ENCODE results near the gene KCNA5. TPM values are rescaled to one million over a fixed set of nuclear protein-coding genes. Genes with fewer than 3 reads are reported as not detected.
A peak's percentile ranks its signal among the peaks of the same experiment; 100 is the strongest.

Gene KCNA5
- total RNA-seq, 2 experiments from 2014 or later: not detected

DNA sequence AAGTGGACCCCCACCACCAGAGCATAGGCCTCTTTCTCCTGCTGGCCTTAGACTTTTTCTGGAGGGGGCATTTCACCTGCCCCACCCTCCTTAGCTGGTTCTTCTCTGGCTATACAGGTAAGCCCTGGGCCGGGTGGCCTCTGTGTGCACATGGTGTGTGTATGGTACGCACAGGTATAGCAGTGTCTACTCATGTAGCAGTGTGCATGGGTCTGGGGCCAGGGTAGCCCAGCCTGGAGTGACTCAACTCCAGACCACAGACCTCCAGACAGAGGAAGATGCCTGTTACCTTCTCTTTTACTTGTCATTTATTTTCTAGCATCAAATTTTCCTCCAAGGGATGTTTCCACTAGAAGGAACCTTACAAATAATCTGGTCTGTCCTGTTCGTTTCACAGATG, 6.9 kb downstream of the KCNA5 start:
- Mint-ChIP-seq H3K36me3 (ENCODE audit: low read depth) (no peaks in the 10 kb centered on the region), H3K4me1 (ENCODE audit: low read depth) (no peaks in the 10 kb centered on the region), H3K27ac (no peak overlapping the region), H3K9me3 (no peaks in the 10 kb centered on the region), H3K27me3 (peaks cover 29% of the 10 kb centered on the region), H3K4me3 (no peak overlapping the region)
- intact Hi-C loops (cut with DNase I, micrococcal nuclease): no loop called here
- Histone ChIP-seq H3K27ac (ENCODE audit: low read depth in 1 of 2, low read length in 2 of 2) (no peak overlapping the region), H3K9me3 (ENCODE audit: control insufficient read depth in 1 of 2, insufficient read depth in 1 of 2, low read length in 2 of 2) (peaks cover 0 to 2% of the 10 kb centered on the region in 2 experiments), H3K27me3 (ENCODE audit: control insufficient read depth in 1 of 2, insufficient read depth in 2 of 2, low read length in 2 of 2) (peaks cover 4% of the 10 kb centered on the region in 2 experiments), H3K4me3 (ENCODE audit: low read length) (no peak overlapping the region), H3K4me1 (ENCODE audit: insufficient read depth, low read length) (no peaks in the 10 kb centered on the region), H3K36me3 (ENCODE audit: insufficient read depth, low read length) (no peaks in the 10 kb centered on the region)
- no peak for ATAC-seq (ENCODE audit: poor library complexity)
- TF ChIP-seq, protein P1, sequence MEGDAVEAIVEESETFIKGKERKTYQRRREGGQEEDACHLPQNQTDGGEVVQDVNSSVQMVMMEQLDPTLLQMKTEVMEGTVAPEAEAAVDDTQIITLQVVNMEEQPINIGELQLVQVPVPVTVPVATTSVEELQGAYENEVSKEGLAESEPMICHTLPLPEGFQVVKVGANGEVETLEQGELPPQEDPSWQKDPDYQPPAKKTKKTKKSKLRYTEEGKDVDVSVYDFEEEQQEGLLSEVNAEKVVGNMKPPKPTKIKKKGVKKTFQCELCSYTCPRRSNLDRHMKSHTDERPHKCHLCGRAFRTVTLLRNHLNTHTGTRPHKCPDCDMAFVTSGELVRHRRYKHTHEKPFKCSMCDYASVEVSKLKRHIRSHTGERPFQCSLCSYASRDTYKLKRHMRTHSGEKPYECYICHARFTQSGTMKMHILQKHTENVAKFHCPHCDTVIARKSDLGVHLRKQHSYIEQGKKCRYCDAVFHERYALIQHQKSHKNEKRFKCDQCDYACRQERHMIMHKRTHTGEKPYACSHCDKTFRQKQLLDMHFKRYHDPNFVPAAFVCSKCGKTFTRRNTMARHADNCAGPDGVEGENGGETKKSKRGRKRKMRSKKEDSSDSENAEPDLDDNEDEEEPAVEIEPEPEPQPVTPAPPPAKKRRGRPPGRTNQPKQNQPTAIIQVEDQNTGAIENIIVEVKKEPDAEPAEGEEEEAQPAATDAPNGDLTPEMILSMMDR (IDR thresholded peaks at IDR 0.05): no peak
- ChIA-PET POLR2A (interaction anchor here (0.6 kb wide), 1 partner anchor 300 kb away, joined by 3 read pairs; no protein-coding TSS in a partner anchor), CTCF (no interaction called here)
- DNase-seq: no peak

DNA sequence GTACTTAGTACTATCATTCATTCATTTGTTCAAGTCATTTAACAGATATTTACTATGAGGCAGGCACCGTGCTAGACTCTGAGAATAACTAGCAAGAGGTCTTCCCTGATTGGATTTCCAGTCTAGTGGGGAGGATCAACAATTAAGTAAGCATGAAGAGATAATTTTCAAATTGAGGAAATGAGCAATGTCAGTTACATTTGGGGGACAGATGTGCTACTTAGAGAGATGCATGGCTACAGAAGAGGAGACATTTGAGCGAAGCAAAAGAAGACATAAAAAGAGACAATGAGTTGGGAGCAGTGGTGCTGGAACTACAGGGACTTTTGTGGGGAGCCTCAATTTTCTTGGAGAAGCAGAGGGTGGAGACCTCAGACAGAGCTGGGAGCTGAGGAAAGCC, 7.7 kb downstream of the KCNA5 start:
- H3K27me3 ChIP-seq (ENCODE audit: control insufficient read depth in 1 of 2, insufficient read depth in 2 of 2, low read length in 2 of 2): peaks cover 4% of the 10 kb centered on the region in 2 experiments
- no peak overlapping the region for H3K4me3 Mint-ChIP-seq
- H3K9me3 Mint-ChIP-seq: no peaks in the 10 kb centered on the region
- no peaks in the 10 kb centered on the region for H3K4me1 ChIP-seq (ENCODE audit: insufficient read depth, low read length)
- TF ChIP-seq, protein P1 (IDR thresholded peaks at IDR 0.05): no peak
- H3K4me1 Mint-ChIP-seq (ENCODE audit: low read depth): no peaks in the 10 kb centered on the region
- H3K36me3 ChIP-seq (ENCODE audit: insufficient read depth, low read length): no peaks in the 10 kb centered on the region
- H3K27me3 Mint-ChIP-seq: peaks cover 22% of the 10 kb centered on the region
- ChIA-PET POLR2A (no interaction called here), CTCF (no interaction called here)
- H3K27ac ChIP-seq (ENCODE audit: low read depth in 1 of 2, low read length in 2 of 2): no peak overlapping the region
- H3K36me3 Mint-ChIP-seq (ENCODE audit: low read depth): no peaks in the 10 kb centered on the region
- DNase-seq (no peak), ATAC-seq (ENCODE audit: poor library complexity) (no peak)
- H3K9me3 ChIP-seq (ENCODE audit: control insufficient read depth in 1 of 2, insufficient read depth in 1 of 2, low read length in 2 of 2): no peaks in the 10 kb centered on the region
- H3K27ac Mint-ChIP-seq: no peak overlapping the region
- H3K4me3 ChIP-seq (ENCODE audit: low read length): no peak overlapping the region
- intact Hi-C loops (cut with DNase I, micrococcal nuclease): no loop called here

DNA sequence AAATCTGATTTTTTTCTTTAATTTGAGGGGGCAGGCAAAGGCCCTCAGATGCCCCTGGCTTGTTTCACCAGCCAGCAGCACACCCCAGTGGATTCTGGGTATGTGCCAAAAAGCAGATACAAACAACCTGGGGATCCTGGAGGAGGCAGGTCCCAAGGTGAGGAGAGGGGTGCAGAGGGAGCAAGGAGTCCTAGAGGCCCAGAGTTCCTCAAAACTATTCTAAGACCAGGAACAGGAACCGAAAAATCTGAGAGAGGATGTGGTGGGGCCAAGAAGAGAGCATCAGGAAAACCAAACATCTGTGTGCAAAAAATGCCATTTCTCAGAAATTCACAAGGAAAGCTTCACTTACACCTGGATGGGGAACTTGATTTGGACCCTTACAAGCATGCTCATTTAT, 8.2 kb downstream of the KCNA5 start:
- POLR2A ChIA-PET: no interaction called here
- no peak overlapping the region for H3K27ac ChIP-seq (ENCODE audit: low read depth in 1 of 2, low read length in 2 of 2)
- H3K4me3 ChIP-seq (ENCODE audit: low read length): no peak overlapping the region

More for the DNA sequence above, 8.2 kb downstream of the KCNA5 start:
- no peak overlapping the region for H3K4me3 Mint-ChIP-seq
- ATAC-seq (ENCODE audit: poor library complexity): no peak
- intact Hi-C loops (cut with DNase I, micrococcal nuclease): no loop called here
- no peaks in the 10 kb centered on the region for H3K9me3 Mint-ChIP-seq
- CTCF ChIA-PET: no interaction called here
- H3K4me1 Mint-ChIP-seq (ENCODE audit: low read depth): no peaks in the 10 kb centered on the region
- no peak overlapping the region for H3K27ac Mint-ChIP-seq
- Histone ChIP-seq H3K36me3 (ENCODE audit: insufficient read depth, low read length) (no peaks in the 10 kb centered on the region), H3K4me1 (ENCODE audit: insufficient read depth, low read length) (no peaks in the 10 kb centered on the region), H3K9me3 (ENCODE audit: control insufficient read depth in 1 of 2, insufficient read depth in 1 of 2, low read length in 2 of 2) (no peaks in the 10 kb centered on the region), H3K27me3 (ENCODE audit: control insufficient read depth in 1 of 2, insufficient read depth in 2 of 2, low read length in 2 of 2) (peaks cover 4% of the 10 kb centered on the region in 2 experiments)
- H3K36me3 Mint-ChIP-seq (ENCODE audit: low read depth): no peaks in the 10 kb centered on the region
- DNase-seq: peak in 1 of 14 experiments; percentile 4
- TF ChIP-seq, protein P1 (IDR thresholded peaks at IDR 0.05): no peak
- H3K27me3 Mint-ChIP-seq: peaks cover 19% of the 10 kb centered on the region
